ENCODE data around the gene PPP4R3B. TPM values are rescaled to one million over a fixed set of nuclear protein-coding genes. Genes with fewer than 3 reads are reported as not detected.

Gene PPP4R3B
- total RNA-seq, 4 donors from 2014 or later: 81.8 to 106 (median 90.5) TPM

- H3K4me3 ChIP-seq: peak overlapping the region; percentile 81 to 99 (median 84)
- TF ChIP-seq, protein P1, sequence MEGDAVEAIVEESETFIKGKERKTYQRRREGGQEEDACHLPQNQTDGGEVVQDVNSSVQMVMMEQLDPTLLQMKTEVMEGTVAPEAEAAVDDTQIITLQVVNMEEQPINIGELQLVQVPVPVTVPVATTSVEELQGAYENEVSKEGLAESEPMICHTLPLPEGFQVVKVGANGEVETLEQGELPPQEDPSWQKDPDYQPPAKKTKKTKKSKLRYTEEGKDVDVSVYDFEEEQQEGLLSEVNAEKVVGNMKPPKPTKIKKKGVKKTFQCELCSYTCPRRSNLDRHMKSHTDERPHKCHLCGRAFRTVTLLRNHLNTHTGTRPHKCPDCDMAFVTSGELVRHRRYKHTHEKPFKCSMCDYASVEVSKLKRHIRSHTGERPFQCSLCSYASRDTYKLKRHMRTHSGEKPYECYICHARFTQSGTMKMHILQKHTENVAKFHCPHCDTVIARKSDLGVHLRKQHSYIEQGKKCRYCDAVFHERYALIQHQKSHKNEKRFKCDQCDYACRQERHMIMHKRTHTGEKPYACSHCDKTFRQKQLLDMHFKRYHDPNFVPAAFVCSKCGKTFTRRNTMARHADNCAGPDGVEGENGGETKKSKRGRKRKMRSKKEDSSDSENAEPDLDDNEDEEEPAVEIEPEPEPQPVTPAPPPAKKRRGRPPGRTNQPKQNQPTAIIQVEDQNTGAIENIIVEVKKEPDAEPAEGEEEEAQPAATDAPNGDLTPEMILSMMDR (IDR thresholded peaks at IDR 0.05): no peak
- no peak for TF ChIP-seq POLR2A (IDR thresholded peaks at IDR 0.05; ENCODE audit: low read depth)
- no peak for TF ChIP-seq EP300 (IDR thresholded peaks at IDR 0.05)
- peak; percentile 50 to 66 for TF ChIP-seq POLR2AphosphoS5 (IDR thresholded peaks at IDR 0.05)
- peaks cover 0 to 25% (median 9%) of the 10 kb centered on the region in 4 donors for H3K36me3 ChIP-seq
- WGBS: under 1% methylated on average over 32 of the region's 32 CpGs
- intact Hi-C loops (cut with DNase I): loop anchor here (10.0 kb wide), 1 partner anchor 204 kb away; the partner anchor contains the start of gene CCDC88A
- H3K9me3 ChIP-seq: no peaks in the 10 kb centered on the region
- DNase-seq (ENCODE audit: extremely low spot score): no peak
- H3K27me3 ChIP-seq: no peaks in the 10 kb centered on the region
- peak overlapping the region; percentile 80 to 98 (median 94) for H3K27ac ChIP-seq (replicated peaks in 1 of 4)
- peaks cover 26 to 58% (median 53%) of the 10 kb centered on the region in 4 donors for H3K4me1 ChIP-seq
Observed at GRCh38 chr2:55618275-55619055, 1.0 kb upstream of the PPP4R3B start.

DNA sequence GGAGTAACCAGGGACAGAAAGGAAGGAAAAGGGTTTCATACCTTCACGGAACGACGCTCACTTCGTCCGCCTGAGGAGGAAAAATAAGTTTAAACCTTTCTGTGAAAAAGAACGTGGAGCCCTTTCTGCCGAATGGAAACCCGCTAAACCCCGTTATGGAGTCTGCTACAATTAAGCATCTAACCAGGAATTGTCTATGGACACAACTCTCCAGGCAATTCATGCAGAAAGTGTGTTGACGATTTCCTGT lies 528 bp upstream of the PPP4R3B start:
- Histone ChIP-seq H3K4me1 (peaks cover 26 to 58% (median 51%) of the 10 kb centered on the region in 4 donors), H3K27me3 (no peaks in the 10 kb centered on the region), H3K27ac (replicated peaks in 1 of 4) (peak overlapping the region; percentile 80 to 98 (median 94)), H3K4me3 (peak overlapping the region; percentile 81 to 99 (median 84)), H3K9me3 (no peaks in the 10 kb centered on the region), H3K36me3 (peaks cover 0 to 28% (median 9%) of the 10 kb centered on the region in 4 donors)
- intact Hi-C loops (cut with DNase I): loop anchor here (10.0 kb wide), 1 partner anchor 203 kb away; the partner anchor contains the start of gene CCDC88A
- no peak for DNase-seq (ENCODE audit: extremely low spot score)
- 0% methylated on average over 10 of the region's 10 CpGs for WGBS
- no peak for TF ChIP-seq POLR2A (IDR thresholded peaks at IDR 0.05; ENCODE audit: low read depth)
- no peak for TF ChIP-seq POLR2AphosphoS5 (IDR thresholded peaks at IDR 0.05)
- TF ChIP-seq EP300 (IDR thresholded peaks at IDR 0.05): no peak
- TF ChIP-seq, protein P1 (IDR thresholded peaks at IDR 0.05): no peak

- intact Hi-C loops (cut with DNase I): loop anchor here (10.0 kb wide), 1 partner anchor 202 kb away; the partner anchor contains the start of gene CCDC88A
- WGBS: 0% methylated on average over 24 of the region's 24 CpGs
- TF ChIP-seq POLR2A (IDR thresholded peaks at IDR 0.05; ENCODE audit: low read depth): no peak
- TF ChIP-seq POLR2AphosphoS5 (IDR thresholded peaks at IDR 0.05): no peak
- TF ChIP-seq, protein P1 (IDR thresholded peaks at IDR 0.05): no peak
- TF ChIP-seq EP300 (IDR thresholded peaks at IDR 0.05): no peak
- H3K4me1 ChIP-seq: peaks cover 26 to 52% (median 45%) of the 10 kb centered on the region in 4 donors
- peak overlapping the region; percentile 81 to 99 (median 84) for H3K4me3 ChIP-seq
- peak overlapping the region; percentile 90 to 98 (median 95) for H3K27ac ChIP-seq (replicated peaks in 1 of 4)
- no peaks in the 10 kb centered on the region for H3K27me3 ChIP-seq
- no peaks in the 10 kb centered on the region for H3K9me3 ChIP-seq
- peaks cover 0 to 36% (median 20%) of the 10 kb centered on the region in 4 donors for H3K36me3 ChIP-seq
- DNase-seq (ENCODE audit: extremely low spot score): no peak
Observed at GRCh38 chr2:55616551-55617174, 759 bp downstream of the PPP4R3B start.

DNA sequence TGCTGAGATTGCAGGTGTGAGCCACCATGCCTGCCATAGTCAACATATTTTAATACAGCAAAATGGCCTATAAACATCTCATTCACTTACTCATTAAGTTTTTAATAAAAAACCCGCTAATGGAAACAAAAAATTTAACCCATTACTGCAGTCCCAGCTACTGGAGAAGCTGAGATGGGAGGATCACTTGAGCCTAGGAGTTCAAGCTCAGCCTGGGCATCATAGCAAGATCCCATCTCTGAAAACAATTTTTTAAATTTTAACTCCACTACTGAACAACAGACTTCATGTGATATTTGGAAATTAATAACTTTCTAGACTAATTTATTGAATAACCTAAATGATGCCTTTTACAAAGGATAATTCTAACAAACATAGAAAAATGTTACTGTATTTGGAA lies 5.4 kb downstream of the PPP4R3B start:
- no peak for DNase-seq (ENCODE audit: extremely low spot score)
- TF ChIP-seq EP300 (IDR thresholded peaks at IDR 0.05) (no peak), POLR2AphosphoS5 (IDR thresholded peaks at IDR 0.05) (no peak), POLR2A (IDR thresholded peaks at IDR 0.05; ENCODE audit: low read depth) (no peak)
- TF ChIP-seq, protein P1 (IDR thresholded peaks at IDR 0.05): no peak
- intact Hi-C loops (cut with DNase I): loop anchor here (10.0 kb wide), 1 partner anchor 197 kb away; the partner anchor contains the start of gene CCDC88A
- Histone ChIP-seq H3K36me3 (peaks cover 0 to 45% (median 28%) of the 10 kb centered on the region in 4 donors), H3K4me1 (peaks cover 22 to 45% (median 44%) of the 10 kb centered on the region in 4 donors), H3K4me3 (no peak overlapping the region), H3K9me3 (no peaks in the 10 kb centered on the region), H3K27me3 (no peaks in the 10 kb centered on the region), H3K27ac (replicated peaks in 1 of 4) (no peak overlapping the region)
- 96% methylated on average over 1 of the region's 1 CpG for WGBS
